ENCODE measurements around the gene SGK2.
A peak's percentile ranks its signal among the peaks of the same experiment; 100 is the strongest.
"Not testable (repeated sequence)": the region's sequence is repeated elsewhere in the genome, so short reads cannot be mapped to it uniquely, and the experiment has no call there.

Gene SGK2

GRCh38 chr20:43564993-43565757 is 6.3 kb downstream of the SGK2 start:
- FAIRE-seq = no peak

DNA sequence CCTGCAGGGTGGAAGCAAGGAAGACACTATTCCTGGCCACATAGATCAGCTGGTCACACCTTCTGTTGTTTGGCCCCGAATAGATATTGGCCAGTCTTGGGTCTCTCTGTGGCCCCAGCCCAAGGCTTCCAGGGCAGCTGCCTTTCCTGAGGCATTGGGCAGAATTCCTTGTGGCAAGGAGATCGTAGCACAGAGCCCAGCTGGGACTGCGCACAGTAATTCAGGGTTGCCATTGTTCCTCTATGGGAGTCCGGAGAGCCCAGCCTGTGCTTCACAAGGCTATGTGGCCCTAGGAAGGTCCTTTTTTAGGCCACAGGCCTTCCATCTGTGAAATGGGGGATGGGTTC is 6.9 kb downstream of the SGK2 start:
- no peak for FAIRE-seq

DNA sequence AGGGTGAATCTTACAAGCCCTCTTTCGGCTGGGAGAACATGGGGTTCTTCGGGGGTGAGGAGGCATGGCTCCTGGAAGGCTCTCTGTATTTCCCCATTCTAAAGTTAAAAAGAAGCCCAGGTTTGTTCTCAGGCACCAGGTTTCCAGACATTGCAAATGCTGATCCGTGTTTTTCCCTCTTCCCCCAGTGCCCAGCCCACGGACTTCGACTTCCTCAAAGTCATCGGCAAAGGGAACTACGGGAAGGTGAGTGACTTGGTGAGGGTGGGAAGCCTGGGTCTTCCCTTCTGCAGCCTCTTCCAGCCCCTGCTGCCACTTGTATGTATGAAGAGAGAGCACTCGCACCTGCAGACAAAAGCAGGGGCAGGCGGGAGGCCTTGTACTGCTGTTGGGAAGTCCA is 8.7 kb downstream of the SGK2 start:
- FAIRE-seq = no peak

- no peak for FAIRE-seq
Observed at GRCh38 chr20:43568706-43569105, 9.9 kb downstream of the SGK2 start.

DNA sequence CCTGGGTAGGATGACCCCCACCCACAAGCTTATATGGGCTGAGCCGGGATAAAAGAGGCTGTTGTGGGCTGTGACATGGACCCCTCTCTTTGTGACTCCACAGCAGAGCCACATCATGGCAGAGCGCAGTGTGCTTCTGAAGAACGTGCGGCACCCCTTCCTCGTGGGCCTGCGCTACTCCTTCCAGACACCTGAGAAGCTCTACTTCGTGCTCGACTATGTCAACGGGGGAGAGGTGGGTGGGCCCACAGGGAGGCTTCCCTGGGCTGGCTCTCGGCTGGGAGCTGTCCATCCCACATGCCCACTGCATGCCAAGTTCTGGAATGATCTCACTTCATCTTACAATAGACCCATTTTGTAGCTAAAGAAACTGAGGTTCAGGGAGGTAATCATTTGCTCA is 10.5 kb downstream of the SGK2 start:
- FAIRE-seq = no peak

GRCh38 chr20:43570496-43570895 is 11.7 kb downstream of the SGK2 start:
- FAIRE-seq = no peak

DNA sequence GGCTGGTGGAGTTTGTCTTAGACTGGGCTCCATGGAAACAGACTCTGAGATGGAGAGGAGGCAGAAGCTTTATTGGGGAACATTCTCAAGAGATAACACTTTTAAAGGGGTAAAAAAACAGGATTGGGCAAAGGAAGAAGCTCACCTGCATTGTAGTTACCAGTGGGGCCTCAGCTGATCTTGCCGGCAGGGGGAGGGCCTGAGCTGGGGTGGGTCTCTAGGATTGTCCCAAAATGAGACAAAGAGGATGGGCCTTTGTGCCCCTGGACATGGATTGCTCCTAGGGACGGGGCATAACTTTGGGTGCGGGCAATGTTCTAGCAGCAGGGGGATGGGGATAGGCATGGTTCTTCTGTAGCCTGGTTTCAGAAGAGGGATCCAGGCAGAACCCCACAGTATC is 12.5 kb downstream of the SGK2 start:
- FAIRE-seq = no peak

DNA sequence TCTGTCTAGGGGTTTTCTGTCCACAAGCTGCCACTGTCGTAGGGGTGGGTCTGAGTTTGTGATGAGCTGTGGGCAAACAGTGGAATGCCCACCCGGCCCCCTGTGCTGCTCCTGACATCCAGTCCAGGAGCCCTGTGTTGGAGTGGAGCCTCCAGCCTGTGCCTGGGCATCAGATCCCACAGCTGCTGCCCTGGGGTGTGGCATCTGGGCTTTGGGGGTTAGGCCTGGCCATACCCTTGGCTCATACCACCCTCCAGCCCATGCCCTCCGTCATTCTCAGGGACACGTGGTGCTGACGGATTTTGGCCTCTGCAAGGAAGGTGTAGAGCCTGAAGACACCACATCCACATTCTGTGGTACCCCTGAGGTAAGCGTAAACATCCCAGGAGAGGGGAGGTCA is 12.9 kb downstream of the SGK2 start:
- no peak for FAIRE-seq

GRCh38 chr20:43572891-43573290 is 14.1 kb downstream of the SGK2 start:
- FAIRE-seq = no peak

DNA sequence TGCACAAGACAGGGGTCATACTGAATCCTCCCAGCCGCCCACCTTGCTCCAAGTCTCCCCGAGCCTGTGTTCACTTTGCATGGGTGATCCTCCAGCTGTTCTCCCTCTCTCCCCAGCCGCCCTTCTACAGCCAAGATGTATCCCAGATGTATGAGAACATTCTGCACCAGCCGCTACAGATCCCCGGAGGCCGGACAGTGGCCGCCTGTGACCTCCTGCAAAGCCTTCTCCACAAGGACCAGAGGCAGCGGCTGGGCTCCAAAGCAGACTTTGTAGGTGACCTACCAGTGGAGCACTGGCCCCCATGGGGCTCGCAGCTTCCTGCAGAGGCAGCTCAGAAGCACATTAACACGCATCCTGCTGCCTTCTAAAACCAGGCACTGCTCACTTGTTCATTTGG is 17.3 kb downstream of the SGK2 start:
- FAIRE-seq = no peak

- FAIRE-seq = no peak
Observed at GRCh38 chr20:43579861-43580793, 21.3 kb downstream of the SGK2 start.

- FAIRE-seq = no peak
Observed at GRCh38 chr20:43583133-43583864, 24.5 kb downstream of the SGK2 start.

GRCh38 chr20:43583982-43584432 is 25.2 kb downstream of the SGK2 start:
- FAIRE-seq = no peak

DNA sequence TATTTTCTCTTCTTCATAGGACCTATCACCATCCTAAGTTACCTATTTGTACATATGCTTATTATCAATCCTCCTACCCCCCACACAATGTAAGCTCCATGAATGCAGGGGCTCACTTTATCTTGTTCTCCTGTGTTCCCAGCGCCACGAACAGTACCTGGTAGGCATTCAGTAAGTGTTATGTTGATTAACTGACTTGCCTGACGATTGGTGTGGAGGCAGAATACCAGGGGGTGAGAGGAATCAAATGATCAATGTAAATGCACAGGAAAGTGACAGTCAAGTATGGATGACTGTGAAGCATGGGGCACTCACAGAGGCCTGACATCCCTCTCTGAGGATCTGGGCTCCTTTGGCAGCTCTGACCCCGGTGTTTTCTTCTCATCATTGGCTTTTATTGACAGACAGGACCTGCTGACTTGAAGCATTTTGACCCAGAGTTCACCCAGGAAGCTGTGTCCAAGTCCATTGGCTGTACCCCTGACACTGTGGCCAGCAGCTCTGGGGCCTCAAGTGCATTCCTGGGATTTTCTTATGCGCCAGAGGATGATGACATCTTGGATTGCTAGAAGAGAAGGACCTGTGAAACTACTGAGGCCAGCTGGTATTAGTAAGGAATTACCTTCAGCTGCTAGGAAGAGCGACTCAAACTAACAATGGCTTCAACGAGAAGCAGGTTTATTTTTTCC is 25.8 kb downstream of the SGK2 start:
- FAIRE-seq = no peak

- no peak for FAIRE-seq
Observed at GRCh38 chr20:43586641-43587040, 27.8 kb downstream of the SGK2 start.

DNA sequence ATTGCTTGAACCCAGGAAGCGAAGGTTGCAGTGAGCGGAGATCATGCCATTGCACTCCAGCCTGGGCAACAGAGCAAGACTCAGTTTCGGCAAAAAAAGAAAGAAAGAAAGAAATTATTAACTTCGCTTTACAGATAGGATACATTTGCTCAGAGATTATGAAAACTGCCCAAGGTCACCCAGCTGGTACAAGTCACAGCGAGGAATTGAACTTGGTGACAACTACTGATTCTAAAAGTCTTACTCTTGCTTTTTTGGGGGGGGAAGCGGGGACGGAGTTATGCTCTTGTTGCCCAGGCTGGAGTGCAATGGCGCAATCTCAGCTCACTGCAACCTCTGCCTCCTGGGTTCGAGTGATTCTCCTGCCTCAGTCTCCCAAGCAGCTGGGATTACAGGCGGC is 29.7 kb downstream of the SGK2 start:
- not testable (repeated sequence) for FAIRE-seq

- no peak for FAIRE-seq
Observed at GRCh38 chr20:43590036-43590391, 31.2 kb downstream of the SGK2 start.

GRCh38 chr20:43590392-43591303 is 31.8 kb downstream of the SGK2 start, which contains the start of gene IFT52:
TSS of gene IFT52 (plus strand) at chr20:43590937. CDS start at chr20:43594699, 3,762 bp downstream.
- peak; percentile 84 for FAIRE-seq

GRCh38 chr20:43601960-43602359 is 43.1 kb downstream of the SGK2 start:
- FAIRE-seq = not testable (repeated sequence)

DNA sequence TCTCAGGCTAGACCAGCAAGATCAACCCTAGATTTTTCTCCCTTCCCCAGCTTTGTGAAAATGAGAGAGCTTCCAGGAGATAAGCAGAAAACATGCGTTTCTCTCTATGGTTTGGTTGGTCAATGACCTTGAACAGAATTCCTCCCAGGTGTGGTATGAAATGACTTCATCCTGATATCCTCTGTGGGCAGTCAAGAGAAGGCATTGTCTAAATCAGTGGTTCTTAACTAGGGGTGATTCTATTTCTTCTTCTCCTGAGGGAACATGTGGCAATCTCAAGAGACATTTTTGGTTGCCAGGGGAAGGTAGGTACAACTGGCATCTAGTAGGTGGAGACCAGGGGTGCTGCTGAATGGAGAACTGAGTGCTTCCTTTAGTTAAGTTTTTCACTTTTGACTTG is 44.3 kb downstream of the SGK2 start:
- FAIRE-seq = no peak

DNA sequence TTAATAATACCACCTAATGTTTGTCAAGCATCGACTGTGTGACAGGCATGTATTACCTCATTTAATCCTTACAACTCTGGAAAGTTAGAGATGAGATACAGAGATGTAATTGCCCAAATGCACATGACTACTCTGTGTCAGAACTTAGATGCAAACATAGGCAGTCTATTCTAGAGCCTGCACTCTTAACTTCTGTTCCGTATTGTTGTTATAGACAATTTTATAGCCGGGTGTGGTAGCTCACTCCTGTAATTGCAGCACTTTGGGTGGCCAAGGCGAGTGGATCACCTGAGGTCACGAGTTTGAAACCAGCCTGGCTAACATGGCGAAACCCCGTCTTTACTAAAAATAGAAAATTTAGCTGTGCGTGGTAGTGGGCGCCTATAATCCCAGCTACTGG is 46.9 kb downstream of the SGK2 start:
- FAIRE-seq = no peak

DNA sequence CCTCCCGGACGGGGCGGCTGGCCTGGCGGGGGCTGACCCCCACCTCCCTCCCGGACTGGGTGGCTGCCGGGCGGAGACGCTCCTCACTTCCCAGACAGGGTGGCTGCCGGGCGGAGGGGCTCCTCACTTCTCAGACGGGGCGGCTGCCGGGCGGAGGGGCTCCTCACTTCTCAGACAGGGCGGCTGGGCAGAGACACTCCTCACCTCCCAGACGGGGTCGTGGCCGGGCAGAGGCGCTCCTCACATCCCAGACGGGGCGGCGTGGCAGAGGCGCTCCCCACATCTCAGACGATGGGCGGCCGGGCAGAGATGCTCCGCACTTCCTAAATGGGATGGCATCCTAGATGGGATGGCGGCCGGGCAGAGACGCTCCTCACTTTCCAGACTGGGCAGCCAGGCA is 48.5 kb downstream of the SGK2 start:
- not testable (repeated sequence) for FAIRE-seq
